Fibroblast of skin of right biceps (primary cell): ENCODE data around the gene NMNAT3.
A peak's percentile ranks its signal among the peaks of the same experiment; 100 is the strongest.

Source experiments
- DNase-seq: peaks from one replicate; pipeline ENCODE4 v3.0.0-alpha.2; 2013

The NMNAT3 gene

DNA sequence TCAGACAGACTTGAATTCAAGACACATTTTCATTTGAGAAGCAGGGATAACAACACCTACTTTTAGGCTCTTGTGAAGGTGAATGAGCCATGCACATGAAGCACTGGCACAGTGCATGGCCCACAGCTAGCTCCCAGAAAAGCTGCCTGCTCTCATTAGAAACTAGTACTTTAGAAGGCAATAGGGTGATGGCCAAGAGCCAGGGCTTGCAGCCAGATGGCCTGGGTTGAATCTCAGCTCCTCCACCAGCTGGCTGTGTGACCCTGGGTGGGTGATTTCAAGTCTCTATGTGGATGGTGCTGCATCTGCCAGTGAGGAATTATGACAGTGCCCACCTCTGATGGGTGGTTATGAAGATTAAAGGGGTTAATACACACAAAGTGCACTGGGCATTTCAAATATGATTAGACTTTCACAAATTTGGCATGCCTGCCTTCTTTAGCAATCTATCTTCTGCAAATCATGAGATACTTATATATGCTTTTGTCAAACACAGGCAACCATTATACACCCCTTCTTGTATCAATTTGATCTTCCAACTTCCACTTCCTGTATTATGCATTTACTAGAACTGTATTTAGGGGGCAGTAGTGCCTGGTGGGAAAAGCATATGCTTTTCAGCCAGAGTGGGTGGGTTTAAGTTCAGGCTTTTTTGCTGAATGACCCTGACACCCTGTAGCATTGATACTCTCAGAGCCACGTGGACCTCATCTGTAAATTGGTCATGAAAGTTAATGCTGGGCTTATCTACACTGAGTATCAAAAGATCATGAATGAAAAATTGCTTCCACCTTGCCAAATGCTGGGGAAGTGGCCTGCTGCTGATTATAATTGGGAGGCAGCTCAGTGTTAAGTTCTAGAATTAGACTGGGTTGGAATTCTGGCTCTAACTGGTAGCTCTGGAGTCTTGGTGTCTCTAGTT is 103.5 kb downstream of the NMNAT3 start:
- no peak for DNase-seq

- no peak for DNase-seq
Measured at GRCh38 chr3:139572847-139573672, 104.7 kb downstream of the NMNAT3 start.

DNA sequence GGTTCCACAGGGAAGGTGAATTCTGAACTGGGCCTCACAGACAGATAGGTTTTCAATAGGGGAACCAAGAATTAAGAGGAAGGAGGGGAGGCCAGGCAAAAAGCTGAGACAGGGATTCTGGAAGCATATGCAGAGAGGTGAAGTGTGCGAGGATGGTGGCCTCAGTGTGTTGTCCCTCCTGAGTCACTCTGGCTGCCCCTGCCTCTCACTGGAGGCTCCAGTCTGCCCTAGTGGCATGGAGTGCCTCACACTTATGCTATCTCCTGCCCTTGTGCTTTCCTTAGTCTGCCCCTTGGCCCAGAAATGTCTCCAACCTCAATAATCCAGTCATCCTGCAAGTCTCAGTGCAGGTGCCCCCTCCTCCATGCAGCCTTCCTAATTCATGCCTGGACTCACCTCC is 106.1 kb downstream of the NMNAT3 start:
- DNase-seq, result no peak

DNA sequence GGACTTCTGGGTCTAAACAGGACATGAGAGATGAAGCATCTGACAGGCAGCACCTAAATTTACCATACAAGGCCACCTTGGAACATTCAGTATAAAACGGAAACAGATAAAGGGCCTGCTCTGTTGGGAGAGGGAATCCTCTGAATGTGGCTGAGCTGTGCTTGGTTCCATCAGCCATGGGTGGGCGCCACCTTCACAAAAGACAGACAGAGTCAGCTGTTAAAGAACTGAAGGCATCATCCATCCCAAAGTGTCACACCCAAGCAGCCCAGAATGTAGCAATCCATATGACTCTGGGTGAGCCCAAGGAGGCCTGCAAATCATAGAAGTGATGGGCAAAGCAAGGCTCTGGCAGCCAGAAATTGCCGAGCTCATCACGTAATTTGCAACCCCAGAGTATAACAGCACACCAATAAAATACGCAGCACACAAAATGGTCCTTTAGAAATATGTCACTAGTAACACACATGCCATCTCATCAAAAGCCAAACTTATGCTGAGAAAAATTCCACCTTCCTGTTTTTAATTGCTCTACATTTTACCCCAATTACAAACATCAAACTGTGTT is 113.4 kb downstream of the NMNAT3 start:
- no peak for DNase-seq

DNA sequence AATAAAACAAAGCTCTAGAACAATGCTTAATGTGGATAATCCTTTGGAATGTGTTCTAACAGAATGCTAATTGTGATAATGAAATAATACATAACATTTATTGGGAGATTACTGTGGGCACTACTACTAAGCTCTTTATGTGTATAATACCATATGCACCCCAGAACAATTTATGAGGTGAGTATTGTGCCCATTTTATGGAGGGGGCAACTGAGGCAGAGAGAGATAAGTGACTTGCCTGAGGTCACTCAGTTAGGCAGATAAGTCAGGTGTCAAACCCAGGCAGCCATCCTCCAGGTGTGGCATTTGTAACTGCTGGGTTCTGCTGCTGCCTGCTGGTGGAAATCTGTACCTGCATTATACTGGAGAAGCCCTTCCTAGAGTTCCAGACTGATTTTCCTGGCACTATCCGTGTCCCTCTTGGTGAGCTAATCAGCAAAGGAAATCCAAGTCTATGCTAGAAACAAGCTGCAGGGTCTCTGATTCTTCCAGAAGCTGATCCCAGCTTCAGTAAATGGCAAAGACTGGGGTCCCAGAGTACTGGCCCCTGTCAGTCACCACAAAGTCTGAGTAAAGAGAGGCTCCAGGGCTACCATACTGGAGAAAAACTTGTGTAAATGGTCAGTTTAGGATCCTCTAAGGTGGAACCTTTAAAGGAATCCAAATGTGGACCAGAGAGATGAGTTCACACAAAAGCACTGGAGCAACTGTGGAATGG is 115.7 kb downstream of the NMNAT3 start:
- peak; percentile 19 for DNase-seq

DNA sequence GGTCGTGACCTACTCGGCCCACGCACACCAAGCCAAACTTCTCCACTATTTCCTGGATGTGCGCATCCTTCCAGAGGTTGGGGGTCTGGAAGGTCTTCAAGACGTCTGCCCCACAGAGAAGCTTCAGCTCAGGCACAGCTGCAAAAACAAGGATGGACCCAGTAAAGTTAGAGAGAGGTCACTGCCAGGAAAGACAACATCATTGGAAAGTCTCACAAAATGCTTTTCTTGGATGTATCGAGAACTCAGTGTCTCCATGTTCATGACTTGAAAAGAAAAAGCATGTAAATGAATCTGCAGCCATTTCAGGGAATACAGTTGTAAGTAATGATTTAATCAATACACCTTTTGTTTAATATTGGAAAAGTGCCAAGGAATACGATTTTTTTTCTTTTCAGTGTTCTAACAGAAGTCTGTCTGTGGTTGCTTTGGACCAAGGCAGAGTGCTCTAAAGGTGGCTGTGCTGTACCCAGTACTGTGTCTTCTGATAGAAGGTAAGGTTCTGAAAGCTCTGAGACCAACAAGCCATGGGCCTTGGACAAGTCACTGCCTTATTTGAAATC is 116.4 kb downstream of the NMNAT3 start:
- no peak for DNase-seq

DNA sequence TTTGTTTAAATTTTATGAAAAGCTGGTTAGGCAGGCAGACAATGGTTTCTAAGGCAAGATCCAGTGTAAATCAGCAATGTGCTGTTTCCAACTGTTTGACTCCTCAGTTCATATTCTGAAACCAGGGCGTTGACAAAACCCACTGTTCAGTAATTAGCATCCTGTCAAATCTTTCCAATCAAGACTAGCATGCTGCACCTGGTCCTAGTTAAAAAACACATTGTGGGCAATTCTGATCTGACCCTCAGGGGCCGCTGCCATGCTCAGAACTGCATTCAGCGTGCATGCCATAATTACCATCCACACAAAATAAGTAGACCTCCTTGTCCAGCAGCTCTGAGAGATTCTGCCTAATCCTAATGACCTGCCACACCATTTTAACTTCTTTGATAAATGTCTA is 117.4 kb downstream of the NMNAT3 start:
- no peak for DNase-seq

- DNase-seq, result peak; percentile 76
Measured at GRCh38 chr3:139559541-139559940, 118.2 kb downstream of the NMNAT3 start.

DNA sequence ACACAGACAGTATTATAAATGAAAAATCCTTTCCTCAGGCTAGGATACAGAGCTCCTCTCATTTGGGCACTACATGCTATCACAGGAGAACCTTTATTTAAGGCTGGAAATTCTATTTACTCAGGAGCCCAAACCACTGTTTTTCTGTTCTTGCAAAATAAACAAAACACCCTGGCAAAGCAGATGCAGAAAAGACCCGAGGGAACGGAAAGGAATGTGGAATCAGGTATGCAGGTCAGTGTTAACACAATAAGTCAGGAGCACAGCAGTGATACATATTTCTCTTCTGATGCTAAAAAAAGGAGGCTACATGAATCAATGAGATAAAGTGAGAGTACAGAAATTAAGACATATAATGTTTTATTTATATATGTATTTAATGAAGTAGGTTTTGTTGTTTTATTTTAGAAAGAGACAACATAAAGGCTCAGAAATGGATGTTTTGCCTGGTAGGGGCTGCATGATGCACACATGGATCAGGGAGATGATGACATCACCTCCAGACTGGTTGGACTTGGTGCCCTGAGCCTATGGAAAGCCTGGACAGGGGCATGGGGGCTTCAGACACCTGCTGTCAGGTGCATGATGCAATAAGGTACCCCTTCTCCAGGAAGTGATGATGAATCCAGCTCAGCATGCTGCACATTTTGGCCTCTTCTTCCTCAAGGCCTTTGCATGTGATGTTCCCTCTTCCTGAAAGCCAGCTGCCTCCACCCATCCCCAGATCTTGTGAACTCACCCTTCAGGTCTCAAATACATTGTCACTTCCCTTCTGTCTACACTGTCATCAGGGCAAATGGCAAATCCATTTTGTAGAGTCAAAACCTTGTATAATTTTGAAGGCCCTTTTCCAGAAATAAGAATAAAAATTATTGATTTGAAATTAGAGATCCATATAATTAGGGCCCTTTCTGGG is 119.2 kb downstream of the NMNAT3 start:
- no peak for DNase-seq

DNA sequence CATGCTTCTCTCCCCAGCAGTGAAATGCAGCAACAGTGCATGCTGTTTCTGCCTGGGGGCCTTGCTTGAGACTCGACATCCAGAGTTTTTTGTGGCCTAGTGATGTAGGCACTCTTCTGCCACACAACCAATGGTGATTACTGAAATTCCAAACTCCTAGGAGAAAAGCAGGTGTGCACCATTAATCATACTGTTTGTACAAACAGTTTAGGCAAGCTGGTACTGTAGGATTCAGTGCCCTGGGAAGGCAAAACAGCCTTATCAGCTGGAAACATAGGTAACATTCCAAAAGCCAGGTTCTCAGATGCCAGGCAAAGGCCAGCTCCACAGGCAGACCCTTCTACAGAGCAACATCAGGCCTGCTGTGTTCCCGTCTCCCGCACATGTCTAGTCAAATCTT is 120.7 kb downstream of the NMNAT3 start:
- no peak for DNase-seq

DNA sequence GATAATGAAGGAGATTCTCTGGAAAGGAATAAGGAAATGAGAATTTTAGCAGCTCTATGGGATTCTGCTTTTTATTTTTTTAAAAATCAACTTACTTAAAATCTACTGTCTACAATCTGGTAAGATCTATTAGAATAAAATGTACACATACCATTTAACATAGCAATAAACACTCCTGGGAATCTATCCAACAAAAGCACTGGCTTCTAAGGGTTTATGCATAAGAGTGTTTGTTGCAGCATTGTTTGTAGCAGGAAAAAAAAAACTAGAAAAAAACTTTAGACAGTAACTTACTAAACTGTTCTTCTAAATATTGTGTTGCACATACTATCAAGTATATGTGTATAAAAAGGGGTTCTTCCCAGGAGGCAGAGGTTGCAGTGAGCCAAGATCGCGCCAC is 122.5 kb downstream of the NMNAT3 start:
- DNase-seq, result peak; percentile 60

- DNase-seq, result no peak
Measured at GRCh38 chr3:139554628-139555027, 123.1 kb downstream of the NMNAT3 start.

GRCh38 chr3:139552632-139553365 is 125.0 kb downstream of the NMNAT3 start:
- DNase-seq, result no peak

- DNase-seq, result no peak
Measured at GRCh38 chr3:139548801-139549200, 129.0 kb downstream of the NMNAT3 start.

GRCh38 chr3:139547666-139548065 is 130.1 kb downstream of the NMNAT3 start:
- no peak for DNase-seq

GRCh38 chr3:139546772-139547171 is 131.0 kb downstream of the NMNAT3 start:
- DNase-seq, result no peak

GRCh38 chr3:139541532-139542288 is 136.1 kb downstream of the NMNAT3 start:
- no peak for DNase-seq

- DNase-seq, result no peak
Measured at GRCh38 chr3:139540651-139541531, 136.9 kb downstream of the NMNAT3 start.

- DNase-seq, result peak; percentile 36
Measured at GRCh38 chr3:139538733-139539132, 139.0 kb downstream of the NMNAT3 start.
